NCI-H82 (cell line): Measurements from ENCODE around the gene ANAPC5.
"Not testable (repeated sequence)": the region's sequence is repeated elsewhere in the genome, so short reads cannot be mapped to it uniquely, and the experiment has no call there.

ENCODE experiments used
- DNase-seq: peaks from one replicate; lab custom pipeline; 2025; lab: John Stamatoyannopoulos, UW

Gene ANAPC5

GRCh38 chr12:121284551-121285390 is 67.4 kb downstream of the ANAPC5 start:
- DNase-seq: no peak

- no peak for DNase-seq
Observed at GRCh38 chr12:121283841-121284240, 68.4 kb downstream of the ANAPC5 start.

- no peak for DNase-seq
Observed at GRCh38 chr12:121283388-121283787, 68.8 kb downstream of the ANAPC5 start.

- DNase-seq: not testable (repeated sequence)
Observed at GRCh38 chr12:121282910-121283309, 69.3 kb downstream of the ANAPC5 start.

GRCh38 chr12:121282072-121282742 is 70.0 kb downstream of the ANAPC5 start:
- peak; percentile 21 for DNase-seq

- not testable (repeated sequence) for DNase-seq
Observed at GRCh38 chr12:121281116-121281515, 71.1 kb downstream of the ANAPC5 start.

GRCh38 chr12:121280531-121280930 is 71.7 kb downstream of the ANAPC5 start:
- DNase-seq: not testable (repeated sequence)

- DNase-seq: no peak
Observed at GRCh38 chr12:121279507-121279915, 72.7 kb downstream of the ANAPC5 start.

GRCh38 chr12:121279071-121279375 is 73.2 kb downstream of the ANAPC5 start:
- no peak for DNase-seq

- DNase-seq: no peak
Observed at GRCh38 chr12:121278169-121279070, 73.8 kb downstream of the ANAPC5 start.

- DNase-seq: no peak
Observed at GRCh38 chr12:121277374-121277759, 74.8 kb downstream of the ANAPC5 start.

- DNase-seq: no peak
Observed at GRCh38 chr12:121274036-121274763, 78.0 kb downstream of the ANAPC5 start.

- no peak for DNase-seq
Observed at GRCh38 chr12:121273364-121273896, 78.8 kb downstream of the ANAPC5 start.

GRCh38 chr12:121267822-121268221 is 84.4 kb downstream of the ANAPC5 start:
- DNase-seq: no peak

GRCh38 chr12:121264951-121265515 is 87.2 kb downstream of the ANAPC5 start:
- no peak for DNase-seq

GRCh38 chr12:121264135-121264534 is 88.1 kb downstream of the ANAPC5 start:
- no peak for DNase-seq

GRCh38 chr12:121263206-121263935 is 88.8 kb downstream of the ANAPC5 start:
- DNase-seq: no peak

GRCh38 chr12:121261398-121261797 is 90.8 kb downstream of the ANAPC5 start:
- DNase-seq: no peak

GRCh38 chr12:121260091-121260490 is 92.1 kb downstream of the ANAPC5 start:
- DNase-seq: no peak

GRCh38 chr12:121259074-121259473 is 93.1 kb downstream of the ANAPC5 start:
- no peak for DNase-seq
